SH-SY5Y (cell line): ENCODE measurements around the gene PRSS53.

ENCODE experiments used
- GATA2 ChIP-seq: IDR thresholded peaks from 2 replicates; pipeline ENCODE4 v1.6.1; 2011; ENCODE audit warnings: mild to moderate bottlenecking, low read depth, low read length
- GATA3 ChIP-seq: IDR thresholded peaks from 2 replicates; pipeline ENCODE4 v1.6.1; 2011; ENCODE audit warnings: low read depth, mild to moderate bottlenecking, low read length, moderate library complexity

GRCh38 chr16:31120129-31120528 is 31.4 kb upstream of the PRSS53 start:
- TF ChIP-seq GATA2 (no peak), GATA3 (no peak)
